Measurements from ENCODE around the gene PLS1.
"Not testable (repeated sequence)": the region's sequence is repeated elsewhere in the genome, so short reads cannot be mapped to it uniquely, and the experiment has no call there.

The PLS1 gene

GRCh38 chr3:142706321-142707127 is 110.3 kb downstream of the PLS1 start:
- DNase-seq = no peak

- DNase-seq = no peak
Measured at GRCh38 chr3:142709207-142709606, 113.0 kb downstream of the PLS1 start.

GRCh38 chr3:142714882-142715281 is 118.7 kb downstream of the PLS1 start:
- not testable (repeated sequence) for DNase-seq

GRCh38 chr3:142716102-142716501 is 119.9 kb downstream of the PLS1 start:
- DNase-seq = no peak

- DNase-seq = no peak
Measured at GRCh38 chr3:142723665-142723967, 127.4 kb downstream of the PLS1 start.

GRCh38 chr3:142723968-142724681 is 127.9 kb downstream of the PLS1 start, which contains the start of gene TRPC1:
TRPC1 (plus strand) TSS chr3:142724034; CDS start chr3:142724560, 526 bp downstream.
- peak; percentile 77 for DNase-seq

- no peak for DNase-seq
Measured at GRCh38 chr3:142724682-142725356, 128.6 kb downstream of the PLS1 start.

GRCh38 chr3:142725357-142725739 is 129.2 kb downstream of the PLS1 start:
- no peak for DNase-seq

GRCh38 chr3:142726017-142726416 is 129.8 kb downstream of the PLS1 start:
- DNase-seq = no peak

GRCh38 chr3:142732066-142732465 is 135.9 kb downstream of the PLS1 start:
- no peak for DNase-seq

GRCh38 chr3:142734834-142735233 is 138.6 kb downstream of the PLS1 start:
- no peak for DNase-seq

- DNase-seq = no peak
Measured at GRCh38 chr3:142735462-142735861, 139.3 kb downstream of the PLS1 start.

GRCh38 chr3:142738396-142738795 is 142.2 kb downstream of the PLS1 start:
- DNase-seq = no peak

- DNase-seq = no peak
Measured at GRCh38 chr3:142746646-142747045, 150.5 kb downstream of the PLS1 start.

- DNase-seq = not testable (repeated sequence)
Measured at GRCh38 chr3:142750531-142750930, 154.3 kb downstream of the PLS1 start.

GRCh38 chr3:142752605-142753004 is 156.4 kb downstream of the PLS1 start:
- DNase-seq = not testable (repeated sequence)

- no peak for DNase-seq
Measured at GRCh38 chr3:142754494-142754893, 158.3 kb downstream of the PLS1 start.
